Hepatocyte (in vitro differentiated cells): ENCODE results near the gene EFCAB6. TPM values are rescaled to one million over a fixed set of nuclear protein-coding genes. Genes with fewer than 3 reads are reported as not detected.

Experiments
- DNase-seq: peaks from one replicate; pipeline ENCODE4 v3.0.0-alpha.2; 2016; ENCODE audit warnings: low spot score
- H2AFZ ChIP-seq: fragments of 200-600 bp; sonication (generic); 2 replicates; pipeline ENCODE4 v1.6.0; 2016; ENCODE audit warnings: antibody characterized with exemption, mild to moderate bottlenecking
- H3K27ac ChIP-seq: fragments of 200-600 bp; sonication (generic); 2 replicates; pipeline ENCODE4 v1.5.1; 2016; ENCODE audit warnings: mild to moderate bottlenecking
- H3K27me3 ChIP-seq: fragments of 200-600 bp; sonication (generic); 2 replicates; pipeline ENCODE4 v1.6.1; 2016
- H3K36me3 ChIP-seq: fragments of 200-600 bp; sonication (generic); replicated peaks from 2 replicates; pipeline ENCODE4 v1.5.1; 2016; ENCODE audit warnings: low read depth; ENCODE audit not compliant: insufficient read depth
- H3K4me1 ChIP-seq: fragments of 200-600 bp; sonication (generic); 2 replicates; pipeline ENCODE4 v1.5.1; 2016; ENCODE audit warnings: mild to moderate bottlenecking, moderate library complexity; ENCODE audit not compliant: insufficient read depth
- H3K4me2 ChIP-seq: fragments of 200-600 bp; sonication (generic); 2 replicates; pipeline ENCODE4 v1.6.0; 2016
- H3K4me3 ChIP-seq: fragments of 200-600 bp; sonication (generic); 2 replicates; pipeline ENCODE4 v1.5.1; 2016; ENCODE audit warnings: mild to moderate bottlenecking
- H3K79me2 ChIP-seq: fragments of 200-600 bp; sonication (generic); 2 replicates; pipeline ENCODE4 v1.6.0; 2017; ENCODE audit warnings: mild to moderate bottlenecking
- H3K9me2 ChIP-seq: fragments of 200-600 bp; sonication (generic); replicated peaks from 2 replicates; pipeline ENCODE4 v1.6.0; 2017; ENCODE audit warnings: mild to moderate bottlenecking; ENCODE audit not compliant: insufficient read depth
- H3K9me3 ChIP-seq: fragments of 200-600 bp; sonication (generic); 2 replicates; pipeline ENCODE4 v1.5.1; 2016; ENCODE audit warnings: low read depth, mild to moderate bottlenecking
- H4K20me1 ChIP-seq: fragments of 200-600 bp; sonication (generic); 2 replicates; pipeline ENCODE4 v1.6.0; 2016; ENCODE audit warnings: mild to moderate bottlenecking; ENCODE audit not compliant: insufficient read depth, poor library complexity, severe bottlenecking
- CTCF ChIP-seq: fragments of 200-600 bp; sonication (generic); IDR thresholded peaks from 2 replicates; pipeline ENCODE4 v1.5.1; 2016; ENCODE audit warnings: antibody characterized with exemption, mild to moderate bottlenecking; ENCODE audit not compliant: poor library complexity
- EZH2 ChIP-seq: fragments of 200-600 bp; sonication (generic); IDR thresholded peaks from 2 replicates; pipeline ENCODE4 v1.6.1; 2016; ENCODE audit warnings: antibody characterized with exemption, mild to moderate bottlenecking, borderline replicate concordance
- EZH2phosphoT487 ChIP-seq: fragments of 200-600 bp; sonication (generic); IDR thresholded peaks from one replicate; pipeline ENCODE4 v1.6.1; 2018; ENCODE audit warnings: antibody characterized with exemption, mild to moderate bottlenecking, low read depth, moderate library complexity; ENCODE audit not compliant: unreplicated experiment, severe bottlenecking
- WGBS: methylation state at CpG from one replicate; pipeline ENCODE4 v1.1.6; 2016; ENCODE audit warnings: low lambda C conversion rate; ENCODE audit errors: missing lambda C conversion rate; 5-methylcytosine and 5-hydroxymethylcytosine counted together
- polyA plus RNA-seq: library from polyadenylated mRNA; unstranded; fragments of >200 nt; fragmentation: Nextera tagmentation; extraction: Ambion mirVana; gene quantifications from 2 replicates; pipeline ENCODE4 v1.2.1, GENCODE V29; 2016
- total RNA-seq: library from RNA; depleted of rRNA; stranded (reverse); fragments of >200 nt; gene quantifications from 2 replicates; pipeline ENCODE4 v1.2.3, GENCODE V29; 2014

EFCAB6 gene
- total and polyA plus RNA-seq, 2 experiments from 2014 or later: 0.59 to 2.1 TPM

GRCh38 chr22:43520632-43521039 lies 291.5 kb downstream of the EFCAB6 start:
- Histone ChIP-seq H3K9me3 (no peaks in the 10 kb centered on the region), H3K27me3 (peaks cover 3% of the 10 kb centered on the region), H3K27ac (no peak overlapping the region), H3K79me2 (no peaks in the 10 kb centered on the region), H3K9me2 (no peaks in the 10 kb centered on the region), H4K20me1 (no peaks in the 10 kb centered on the region), H3K4me2 (no peak overlapping the region), H2AFZ (no peak overlapping the region), H3K4me1 (no peaks in the 10 kb centered on the region), H3K36me3 (no peaks in the 10 kb centered on the region), H3K4me3 (no peak overlapping the region)
- no peak for DNase-seq
- TF ChIP-seq EZH2phosphoT487 (no peak), CTCF (no peak), EZH2 (no peak)
- 73% methylated on average over 2 of the region's 2 CpGs for WGBS

GRCh38 chr22:43516996-43517635 lies 295.0 kb downstream of the EFCAB6 start:
- no peak for DNase-seq
- Histone ChIP-seq H4K20me1 (no peaks in the 10 kb centered on the region), H3K79me2 (no peaks in the 10 kb centered on the region), H3K9me2 (no peaks in the 10 kb centered on the region), H3K4me1 (no peaks in the 10 kb centered on the region), H3K4me3 (no peak overlapping the region), H3K4me2 (no peak overlapping the region), H2AFZ (no peak overlapping the region), H3K36me3 (no peaks in the 10 kb centered on the region), H3K27ac (no peak overlapping the region), H3K9me3 (no peaks in the 10 kb centered on the region), H3K27me3 (no peaks in the 10 kb centered on the region)
- WGBS: 94% methylated on average over 14 of the region's 14 CpGs
- TF ChIP-seq EZH2: no peak
- TF ChIP-seq CTCF: no peak
- no peak for TF ChIP-seq EZH2phosphoT487

- Histone ChIP-seq H3K27me3 (no peaks in the 10 kb centered on the region), H3K79me2 (no peaks in the 10 kb centered on the region), H3K4me1 (no peaks in the 10 kb centered on the region), H3K36me3 (no peaks in the 10 kb centered on the region), H2AFZ (no peak overlapping the region), H3K27ac (no peak overlapping the region), H3K9me2 (no peaks in the 10 kb centered on the region), H3K9me3 (no peaks in the 10 kb centered on the region), H4K20me1 (no peaks in the 10 kb centered on the region), H3K4me2 (no peak overlapping the region), H3K4me3 (no peak overlapping the region)
- DNase-seq: no peak
- 85% methylated on average over 14 of the region's 14 CpGs for WGBS
- no peak for TF ChIP-seq EZH2
Measured at GRCh38 chr22:43516386-43516785, 295.7 kb downstream of the EFCAB6 start.

GRCh38 chr22:43515902-43516301 lies 296.2 kb downstream of the EFCAB6 start:
- no peaks in the 10 kb centered on the region for H3K4me1 ChIP-seq

More at GRCh38 chr22:43515902-43516301, 296.2 kb downstream of the EFCAB6 start:
- Histone ChIP-seq H3K27ac (no peak overlapping the region), H3K27me3 (no peaks in the 10 kb centered on the region), H3K9me3 (no peaks in the 10 kb centered on the region), H3K79me2 (no peaks in the 10 kb centered on the region), H4K20me1 (no peaks in the 10 kb centered on the region), H3K4me2 (no peak overlapping the region), H3K4me3 (no peak overlapping the region), H3K9me2 (no peaks in the 10 kb centered on the region), H3K36me3 (no peaks in the 10 kb centered on the region), H2AFZ (no peak overlapping the region)
- TF ChIP-seq CTCF (no peak), EZH2 (no peak), EZH2phosphoT487 (no peak)
- WGBS: 76% methylated on average over 13 of the region's 13 CpGs
- no peak for DNase-seq
